ENCODE results near the gene YDJC. TPM values are rescaled to one million over a fixed set of nuclear protein-coding genes. Genes with fewer than 3 reads are reported as not detected.
"Not testable (repeated sequence)": the region's sequence is repeated elsewhere in the genome, so short reads cannot be mapped to it uniquely, and the experiment has no call there.

Gene YDJC
- total RNA-seq, 1 donor from 2014 or later: 123 TPM

- no peak for TF ChIP-seq CTCF (conservative IDR thresholded peaks at IDR 0.05; ENCODE audit: low read depth, low read length)
- H3K4me3 ChIP-seq (ENCODE audit: low read depth, low read length): no peak overlapping the region
- no peak for DNase-seq (ENCODE audit: low read depth)
Measured at GRCh38 chr22:21622919-21623647, 6.7 kb downstream of the YDJC start.

- TF ChIP-seq CTCF (conservative IDR thresholded peaks at IDR 0.05; ENCODE audit: low read depth, low read length): no peak
- DNase-seq (ENCODE audit: low read depth): no peak
Measured at GRCh38 chr22:21622011-21622918, 7.6 kb downstream of the YDJC start.

GRCh38 chr22:21621025-21621424 is 8.8 kb downstream of the YDJC start:
- DNase-seq (ENCODE audit: low read depth): no peak
- TF ChIP-seq CTCF (conservative IDR thresholded peaks at IDR 0.05; ENCODE audit: low read depth, low read length): no peak
- no peak overlapping the region for H3K4me3 ChIP-seq (ENCODE audit: low read depth, low read length)

More at GRCh38 chr22:21622011-21622918, 7.6 kb downstream of the YDJC start:
- H3K4me3 ChIP-seq (ENCODE audit: low read depth, low read length): no peak overlapping the region

- not testable (repeated sequence) for H3K4me3 ChIP-seq (ENCODE audit: low read depth, low read length); DNase-seq (ENCODE audit: low read depth)
Measured at GRCh38 chr22:21617337-21617736, 12.5 kb downstream of the YDJC start.

- no peak for TF ChIP-seq CTCF (conservative IDR thresholded peaks at IDR 0.05; ENCODE audit: low read depth, low read length)
- DNase-seq (ENCODE audit: low read depth): no peak
Measured at GRCh38 chr22:21615731-21616130, 14.1 kb downstream of the YDJC start.

GRCh38 chr22:21613553-21614233 is 16.1 kb downstream of the YDJC start:
- no peak overlapping the region for H3K4me3 ChIP-seq (ENCODE audit: low read depth, low read length)
- TF ChIP-seq CTCF (conservative IDR thresholded peaks at IDR 0.05; ENCODE audit: low read depth, low read length): no peak
- DNase-seq (ENCODE audit: low read depth): no peak

More at GRCh38 chr22:21615731-21616130, 14.1 kb downstream of the YDJC start:
- no peak overlapping the region for H3K4me3 ChIP-seq (ENCODE audit: low read depth, low read length)

- H3K4me3 ChIP-seq (ENCODE audit: low read depth, low read length): no peak overlapping the region
- DNase-seq (ENCODE audit: low read depth): no peak
- TF ChIP-seq CTCF (conservative IDR thresholded peaks at IDR 0.05; ENCODE audit: low read depth, low read length): no peak
Measured at GRCh38 chr22:21612858-21613257, 17.0 kb downstream of the YDJC start.

All from epithelial cell of proximal tubule (primary cell).